ENCODE results near the gene DTD2.

Gene DTD2

GRCh38 chr14:31418440-31418839, 38.9 kb downstream of the DTD2 start:
- no peak overlapping the region for H3K4me3 ChIP-seq (ENCODE audit: low read depth, low read length)

DNA sequence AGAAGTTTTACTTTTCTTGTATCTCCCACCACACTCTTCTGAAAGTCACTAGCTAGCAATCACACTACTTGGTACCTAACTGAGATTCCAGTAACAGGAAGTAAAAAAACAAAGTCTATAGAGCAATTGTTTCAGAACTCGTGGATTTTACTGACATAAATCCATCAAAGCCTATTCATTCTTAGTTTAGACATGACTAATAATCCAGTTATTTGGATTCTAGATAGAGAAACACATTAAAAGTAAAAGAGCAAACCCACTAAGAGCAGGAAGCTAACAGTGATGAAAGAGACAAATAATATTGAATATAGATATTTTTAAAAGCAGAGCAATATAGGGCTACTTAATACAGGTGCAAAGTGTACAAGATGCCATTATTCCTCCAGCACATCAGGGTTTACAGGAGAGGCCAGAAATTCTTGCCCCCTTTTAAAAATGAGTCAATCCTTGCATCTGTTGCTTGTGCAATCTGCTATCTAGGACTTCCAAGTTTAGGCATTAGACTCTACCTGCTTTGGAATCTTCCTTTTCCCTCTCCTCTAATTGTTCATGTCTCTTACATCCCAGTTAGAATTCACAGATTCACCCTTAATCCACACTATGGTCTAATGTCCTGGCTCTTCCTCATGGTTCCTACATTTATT, 43.0 kb downstream of the DTD2 start:
- H3K4me3 ChIP-seq (ENCODE audit: low read depth, low read length), result no peak overlapping the region
- TF ChIP-seq CTCF (IDR thresholded peaks at IDR 0.05; ENCODE audit: low read depth, low read length), result no peak

More at GRCh38 chr14:31418440-31418839, 38.9 kb downstream of the DTD2 start:
- no peak for TF ChIP-seq CTCF (IDR thresholded peaks at IDR 0.05; ENCODE audit: low read depth, low read length)

DNA sequence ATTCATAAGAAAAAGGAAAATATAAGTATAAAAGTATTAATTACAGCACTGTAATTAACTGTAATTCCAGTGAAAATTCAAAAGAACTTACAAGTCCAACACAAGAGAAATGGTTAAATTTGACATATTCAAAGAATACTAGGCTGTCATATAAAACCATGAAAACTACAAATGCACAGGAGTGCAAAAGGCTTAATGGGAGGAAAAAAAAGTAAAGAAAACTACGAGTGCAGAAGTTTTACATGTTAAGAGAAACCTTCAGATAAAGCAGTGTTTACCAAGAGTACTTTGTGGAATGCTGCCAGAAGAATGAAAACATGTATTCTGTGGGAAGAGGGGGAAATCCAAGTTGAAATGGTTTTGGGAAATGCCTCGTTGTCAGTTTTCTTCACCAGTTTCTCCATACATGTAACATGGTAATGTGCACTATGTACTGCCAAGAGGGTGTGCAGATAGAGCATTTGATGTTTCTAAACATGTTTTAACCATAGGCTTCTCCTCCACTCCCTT, 46.0 kb downstream of the DTD2 start:
- no peak for TF ChIP-seq CTCF (IDR thresholded peaks at IDR 0.05; ENCODE audit: low read depth, low read length)
- H3K4me3 ChIP-seq (ENCODE audit: low read depth, low read length), result no peak overlapping the region

DNA sequence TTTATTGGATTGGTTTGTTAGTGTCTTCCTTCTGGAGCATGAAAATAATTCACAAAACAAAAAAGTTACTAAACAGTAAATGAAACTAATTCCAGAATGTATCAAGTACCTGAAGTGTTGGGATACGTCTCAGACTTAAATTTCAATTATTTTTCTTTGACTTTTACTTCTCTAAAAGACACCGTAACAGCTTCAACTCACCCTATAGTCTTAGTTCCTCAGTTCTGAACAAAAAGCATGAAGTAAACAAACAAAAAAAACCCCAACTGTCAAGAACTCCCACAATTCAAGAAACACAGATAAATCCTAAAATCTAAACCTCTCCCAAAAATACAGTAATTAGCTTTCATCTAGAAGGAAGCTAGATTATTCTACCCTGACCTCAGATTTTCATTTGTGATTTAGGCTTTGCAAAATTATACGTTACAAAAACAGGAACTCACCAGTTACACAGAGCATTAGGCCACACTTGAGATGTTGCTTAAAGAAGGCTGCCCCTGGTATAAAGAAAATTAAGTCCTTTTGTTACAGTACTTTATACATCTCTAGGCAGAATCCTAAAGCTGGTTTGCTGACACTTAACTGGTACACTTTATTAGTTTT, 47.2 kb downstream of the DTD2 start:
- no peak overlapping the region for H3K4me3 ChIP-seq (ENCODE audit: low read depth, low read length)

GRCh38 chr14:31408421-31408820, 48.9 kb downstream of the DTD2 start:
- TF ChIP-seq CTCF (IDR thresholded peaks at IDR 0.05; ENCODE audit: low read depth, low read length), result no peak
- H3K4me3 ChIP-seq (ENCODE audit: low read depth, low read length), result no peak overlapping the region

More for the DNA sequence above, 47.2 kb downstream of the DTD2 start:
- no peak for TF ChIP-seq CTCF (IDR thresholded peaks at IDR 0.05; ENCODE audit: low read depth, low read length)

DNA sequence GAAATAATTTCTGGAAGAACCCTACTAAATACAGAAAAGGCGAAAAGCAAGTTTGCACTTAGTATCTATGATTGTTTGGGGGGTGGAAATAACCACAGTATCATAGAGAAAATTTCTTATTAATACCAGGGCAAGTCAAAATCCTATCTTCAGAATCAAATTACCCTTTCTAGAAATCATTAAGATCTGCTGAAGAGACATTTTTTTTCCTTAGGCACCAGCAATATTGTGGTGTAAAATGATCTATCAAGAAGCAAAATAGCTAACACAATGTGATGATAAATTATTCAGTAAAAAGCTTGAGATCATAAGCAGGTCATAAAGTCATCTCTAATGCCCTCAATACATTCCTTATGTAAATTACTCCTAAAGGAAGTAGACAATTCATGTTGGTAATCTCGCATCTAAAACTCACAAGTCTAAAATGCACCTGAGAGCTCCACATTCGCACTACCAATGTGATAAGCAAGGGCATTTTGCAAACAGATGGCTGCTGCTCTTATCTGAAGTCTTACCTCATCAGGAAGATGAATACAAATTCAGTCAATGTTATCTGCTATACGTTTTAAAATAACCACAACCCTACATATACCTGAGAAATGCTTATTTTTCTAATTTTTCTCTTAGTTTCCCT, 51.6 kb downstream of the DTD2 start:
- TF ChIP-seq CTCF (IDR thresholded peaks at IDR 0.05; ENCODE audit: low read depth, low read length), result no peak
- no peak overlapping the region for H3K4me3 ChIP-seq (ENCODE audit: low read depth, low read length)

- TF ChIP-seq CTCF (IDR thresholded peaks at IDR 0.05; ENCODE audit: low read depth, low read length), result no peak
- H3K4me3 ChIP-seq (ENCODE audit: low read depth, low read length), result no peak overlapping the region
These were observed 52.2 kb downstream of the DTD2 start for GRCh38 chr14:31405106-31405505.

All from WI38 (cell line).